Mucosa of gallbladder (tissue), 1 donor: ENCODE measurements around the gene SKIC8. TPM values are rescaled to one million over a fixed set of nuclear protein-coding genes. Genes with fewer than 3 reads are reported as not detected.

Source experiments
- DNase-seq: peaks from one replicate; pipeline ENCODE4 v3.0.0-alpha.2; 2020; ENCODE audit warnings: low spot score
- total RNA-seq: library from RNA; stranded (reverse); gene quantifications from one replicate; pipeline ENCODE4 v1.2.1, GENCODE V29; 2021
- donor health status: DM: no; HTN: no; CAD: no.

Gene SKIC8
- total RNA-seq, result 38.8 TPM

DNA sequence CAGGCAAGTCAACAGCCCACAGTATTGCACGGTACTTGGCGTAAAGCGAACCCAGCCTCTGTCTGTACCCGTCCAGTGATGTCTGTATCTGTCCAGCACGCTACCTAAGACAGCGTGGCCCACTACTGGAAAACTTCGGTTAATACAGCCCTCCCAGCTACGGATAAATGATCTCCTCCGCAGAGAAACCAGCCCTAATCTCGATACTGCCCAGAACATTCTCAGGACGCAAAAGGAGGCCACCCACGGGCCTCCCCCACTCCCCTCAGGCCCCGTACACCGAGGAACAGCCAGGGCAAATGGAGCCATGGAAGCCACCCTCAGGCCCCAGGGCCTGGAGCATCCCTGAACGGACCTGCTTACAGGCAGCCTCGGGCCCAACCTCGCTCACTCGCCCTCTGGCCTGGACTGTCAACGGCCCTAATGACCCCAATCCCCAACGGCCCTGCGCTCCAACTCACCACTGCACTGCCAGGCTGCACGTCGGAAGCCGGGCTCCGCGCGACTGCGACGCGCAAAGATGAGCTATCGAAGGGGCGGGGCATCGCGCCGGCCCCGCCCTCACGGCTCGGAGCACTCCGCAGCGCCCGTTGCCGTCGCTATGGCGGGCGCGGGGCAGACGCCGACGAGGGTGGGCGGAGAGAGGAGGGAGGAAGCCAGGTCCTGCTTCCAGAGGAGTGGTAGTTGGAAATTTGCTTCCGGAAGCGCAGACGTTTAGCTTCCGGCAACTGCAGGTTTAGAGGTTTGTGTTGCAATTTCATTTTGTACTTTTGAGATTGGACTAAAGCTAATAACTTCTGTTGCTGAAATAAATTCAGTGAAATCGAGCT, at the start of gene SKIC8:
SKIC8 (minus strand) TSS at position 509 of the 830 bp plus-strand sequence. CDS start 3,923 bp downstream, outside the sequence.
- DNase-seq, result peak; percentile 92

DNA sequence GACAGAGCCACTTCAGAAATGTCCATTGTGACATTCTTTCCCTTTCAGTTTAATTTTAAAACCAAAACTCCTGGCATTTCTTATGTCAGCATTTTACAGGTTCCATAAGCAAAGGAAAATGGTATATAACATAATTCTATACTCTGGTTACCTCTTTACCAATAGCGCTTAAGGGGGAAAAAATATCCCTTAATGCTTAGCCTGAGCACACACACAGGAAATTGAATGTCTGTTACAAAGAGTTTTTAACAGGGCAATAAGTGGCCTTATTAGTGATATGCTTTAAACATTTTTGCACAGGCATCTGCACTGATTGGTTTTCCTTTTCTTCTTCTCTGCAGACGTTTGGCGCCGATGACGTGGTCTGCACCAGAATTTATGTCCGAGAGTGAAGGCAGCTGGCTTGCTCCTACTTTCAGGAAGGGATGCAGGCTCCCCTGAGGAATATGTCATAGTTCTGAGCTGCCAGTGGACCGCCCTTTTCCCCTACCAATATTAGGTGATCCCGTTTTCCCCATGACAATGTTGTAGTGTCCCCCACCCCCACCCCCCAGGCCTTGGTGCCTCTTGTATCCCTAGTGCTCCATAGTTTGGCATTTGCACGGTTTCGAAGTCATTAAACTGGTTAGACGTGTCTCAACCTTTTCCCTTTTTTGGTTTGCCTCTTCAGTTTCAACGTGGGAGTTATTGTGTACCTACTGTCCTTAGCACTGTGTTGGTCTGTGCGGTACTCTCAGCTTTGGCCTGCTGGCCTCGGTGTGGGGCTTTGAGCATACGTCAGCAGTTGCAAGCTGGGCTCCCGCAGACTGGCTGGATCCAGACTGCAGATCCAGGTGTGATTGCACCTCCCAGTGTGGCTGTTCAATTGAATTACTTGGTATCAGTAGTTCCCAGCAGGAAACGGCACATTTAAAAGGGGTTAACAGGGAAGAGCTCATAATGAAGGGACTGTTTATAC, 48.5 kb upstream of the SKIC8 start:
- no peak for DNase-seq

DNA sequence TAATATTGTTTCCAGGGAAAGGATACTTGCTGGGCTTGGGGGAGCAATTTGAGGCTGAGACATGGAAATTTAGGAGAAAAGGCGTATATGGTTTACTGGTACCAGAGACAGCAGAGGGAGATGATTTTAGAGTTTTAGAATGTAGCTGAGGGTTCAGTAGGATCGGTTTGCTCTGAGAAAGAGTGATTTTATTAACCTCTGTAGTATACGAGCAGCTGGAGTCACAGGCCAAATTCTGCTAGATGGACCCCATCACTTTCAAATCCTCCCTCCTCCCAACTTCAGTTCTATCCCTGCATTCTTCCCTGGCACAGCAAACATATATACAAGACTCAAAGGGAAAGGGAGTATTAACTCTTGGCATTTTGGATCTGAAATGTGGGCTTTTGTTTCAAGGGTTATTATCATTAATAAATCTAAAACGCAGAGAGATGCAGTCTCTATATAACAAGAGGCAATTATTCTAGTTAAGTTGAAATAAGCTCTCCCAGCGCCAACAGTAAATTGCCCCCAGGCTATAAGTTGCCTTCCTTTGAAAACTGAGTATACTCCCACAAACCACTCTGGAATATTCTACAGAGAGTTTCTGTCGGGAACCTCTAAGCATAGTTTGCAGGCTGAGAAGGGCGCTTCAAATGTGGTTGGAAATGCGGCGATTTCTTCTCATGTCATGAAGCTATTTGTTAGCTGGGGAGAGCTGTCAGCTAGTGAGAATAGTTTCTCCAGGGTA, 46.2 kb upstream of the SKIC8 start:
- DNase-seq, result no peak

DNA sequence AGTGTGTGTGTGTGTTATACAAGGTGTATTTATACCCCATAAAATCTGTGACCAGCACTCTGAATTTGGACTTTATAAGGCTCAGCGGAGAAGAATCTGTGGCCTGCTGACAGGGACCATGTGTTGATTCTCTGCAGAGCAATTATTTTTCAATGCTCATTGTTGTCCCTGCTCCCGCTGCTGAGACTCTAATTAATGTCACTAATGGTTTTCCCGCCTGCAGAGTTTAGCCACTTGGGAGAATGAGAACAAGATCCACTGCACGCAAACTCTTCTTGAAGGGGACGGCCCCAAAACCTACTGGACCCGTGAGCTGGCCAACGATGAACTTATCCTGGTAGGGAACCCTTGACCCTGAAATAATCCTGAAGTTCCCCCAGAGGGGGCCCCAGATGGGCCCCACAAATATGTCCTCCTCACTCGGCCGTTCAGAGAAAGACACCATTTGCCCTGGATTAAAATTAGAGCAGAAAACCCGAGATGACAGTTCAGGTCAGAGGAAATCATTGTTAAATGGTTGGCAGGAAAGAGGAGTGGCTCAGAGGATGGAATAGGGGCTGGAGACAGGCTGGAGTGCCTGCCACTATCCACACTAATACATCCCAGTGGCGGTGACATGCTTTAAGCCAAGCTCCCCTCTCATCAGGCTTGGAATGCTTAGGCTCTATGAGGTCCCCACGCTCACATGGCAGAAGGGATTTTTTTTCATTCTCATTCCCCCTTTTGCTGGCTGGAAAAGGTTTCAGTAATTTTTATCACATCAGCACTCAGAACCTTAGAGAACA, 44.1 kb upstream of the SKIC8 start:
- no peak for DNase-seq

DNA sequence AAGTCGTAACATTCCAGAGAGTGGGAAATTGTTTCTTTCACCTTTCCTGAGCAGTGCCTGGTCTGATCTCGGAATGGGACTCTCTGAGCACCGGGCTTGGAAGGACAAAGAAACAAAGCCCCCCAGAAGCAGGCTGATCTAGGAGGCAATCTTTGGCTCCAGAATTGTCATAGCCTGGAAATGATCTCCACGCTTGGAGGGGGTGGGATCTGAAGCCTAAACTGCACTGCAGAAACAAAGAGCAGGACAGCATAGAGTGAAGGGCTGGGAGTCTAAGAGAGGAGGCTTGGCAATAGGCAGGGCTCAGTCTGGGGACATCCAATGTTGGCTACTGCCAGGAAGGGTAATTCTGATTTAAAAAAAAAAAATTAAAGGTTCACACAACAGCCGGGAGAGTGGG, 42.6 kb upstream of the SKIC8 start:
- DNase-seq, result no peak

DNA sequence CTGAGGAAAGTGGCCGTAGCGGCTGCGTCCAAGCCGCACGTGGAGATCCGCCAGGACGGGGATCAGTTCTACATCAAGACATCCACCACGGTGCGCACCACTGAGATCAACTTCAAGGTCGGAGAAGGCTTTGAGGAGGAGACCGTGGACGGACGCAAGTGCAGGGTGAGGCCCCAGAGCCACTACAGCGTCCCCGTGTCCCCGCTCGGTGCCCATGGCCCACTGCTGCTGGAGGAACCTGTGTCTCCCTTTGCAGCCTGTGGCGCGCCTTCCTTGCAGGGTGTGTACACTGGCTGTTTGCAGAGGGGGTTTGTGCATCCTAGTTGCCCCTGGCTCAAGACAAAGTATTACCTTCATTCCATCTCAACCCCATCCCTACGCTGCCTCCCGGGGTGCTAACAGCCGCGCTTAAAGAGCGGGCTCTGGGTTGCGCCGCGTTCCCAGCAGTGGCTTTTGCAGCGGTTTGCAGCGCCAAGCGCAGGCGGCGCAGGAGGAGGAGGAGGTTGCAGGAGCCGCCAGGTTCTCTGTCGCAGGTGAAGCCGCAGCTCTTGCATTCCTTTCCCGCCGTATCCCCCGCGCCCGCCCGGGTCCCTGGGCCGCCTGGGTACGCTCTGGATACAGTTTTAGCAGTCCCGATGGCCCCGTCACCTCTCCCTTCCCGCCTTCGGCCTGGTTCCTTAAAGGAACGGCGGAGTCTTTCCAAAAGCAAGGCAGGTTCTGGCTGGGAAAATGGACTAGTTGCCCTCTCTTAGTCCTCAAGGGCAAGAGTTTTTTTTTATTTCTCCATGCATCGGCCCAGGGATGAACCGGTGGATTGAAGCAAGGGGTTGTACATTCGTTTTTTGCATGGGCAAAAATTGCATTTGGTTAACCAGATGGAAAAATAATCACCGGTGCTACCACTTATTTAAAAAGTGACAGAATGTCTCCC, 41.9 kb upstream of the SKIC8 start:
- DNase-seq, result no peak

DNA sequence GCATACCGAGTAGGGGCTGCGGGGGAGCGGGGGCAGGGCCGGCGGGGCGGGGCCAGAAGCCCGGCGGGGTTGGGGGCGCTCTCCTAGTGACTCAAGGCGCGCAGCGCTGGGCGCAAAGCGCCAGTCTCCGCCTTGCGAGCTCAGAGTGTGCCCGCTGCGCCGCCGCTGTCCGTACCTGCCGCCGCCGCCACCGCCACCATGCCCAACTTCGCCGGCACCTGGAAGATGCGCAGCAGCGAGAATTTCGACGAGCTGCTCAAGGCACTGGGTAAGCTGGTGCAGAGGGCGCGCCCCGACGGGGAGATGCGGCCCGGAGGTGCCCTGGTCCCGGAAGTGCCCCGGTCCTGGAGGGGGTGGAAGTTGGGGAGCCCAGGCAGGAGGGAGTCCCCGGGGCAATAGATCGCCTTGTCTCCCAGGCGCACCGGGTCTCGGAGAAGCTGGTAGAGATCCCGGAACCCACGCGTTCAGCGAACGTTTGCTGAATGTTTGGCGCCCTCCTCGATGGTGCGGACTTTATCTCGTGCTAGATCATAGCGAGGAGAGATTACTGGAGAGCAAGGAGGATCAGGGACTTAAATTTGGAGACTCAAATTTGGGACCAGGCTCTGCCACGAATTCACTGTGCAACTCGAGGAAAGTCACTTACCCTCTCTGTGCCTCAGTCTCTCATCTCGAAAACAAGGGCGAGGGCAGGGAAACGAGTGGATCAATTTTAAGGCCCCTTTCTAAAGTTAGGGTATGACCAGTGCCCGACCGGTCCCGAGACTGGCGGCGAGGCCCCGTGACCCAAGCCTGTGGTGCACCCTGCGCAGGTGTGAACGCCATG, 41.0 kb upstream of the SKIC8 start, which contains the start of gene CRABP1:
CRABP1 (plus strand) TSS at position 123 of the 826 bp plus-strand sequence; CDS start at position 199, 76 bp downstream.
- no peak for DNase-seq

DNA sequence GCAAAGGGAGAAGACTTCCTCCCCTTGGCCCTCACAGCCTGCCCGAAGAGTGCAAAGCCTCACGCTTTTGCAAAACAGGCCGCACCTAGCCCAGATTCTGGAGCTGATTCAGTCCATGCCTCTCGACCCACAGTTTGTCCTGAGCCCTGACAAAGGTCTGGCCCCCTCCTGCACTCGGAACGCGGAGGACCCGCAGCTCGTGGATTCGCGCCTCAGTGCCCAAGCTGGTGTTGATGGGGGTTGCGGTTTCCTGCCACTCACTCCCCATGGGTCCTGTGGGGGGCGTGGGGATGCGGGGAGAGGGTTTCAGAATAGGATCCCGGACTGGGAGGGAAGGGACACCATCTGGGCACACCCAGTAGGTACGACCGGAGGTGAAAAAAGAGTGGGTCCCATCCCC, 40.1 kb upstream of the SKIC8 start:
- DNase-seq, result no peak

DNA sequence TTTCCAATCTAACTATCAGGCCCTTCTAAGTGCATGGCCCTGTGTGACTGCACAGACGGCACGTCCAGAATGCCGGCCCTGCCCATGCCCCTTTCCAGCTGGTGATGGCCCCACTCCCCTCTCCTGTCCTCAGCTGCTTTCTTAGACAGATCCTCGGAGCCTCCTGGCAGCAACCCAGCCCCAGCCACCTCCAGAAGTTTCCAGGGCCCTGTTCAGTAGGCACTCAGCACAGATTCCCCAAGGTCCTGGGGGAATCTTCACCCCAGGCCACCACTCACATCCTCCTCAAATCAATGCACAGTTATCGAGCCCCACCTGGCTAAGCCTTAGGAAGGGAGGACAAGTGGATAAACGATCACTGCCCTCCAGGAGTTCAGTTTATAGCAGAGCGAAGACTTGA, 39.4 kb upstream of the SKIC8 start:
- DNase-seq, result no peak

DNA sequence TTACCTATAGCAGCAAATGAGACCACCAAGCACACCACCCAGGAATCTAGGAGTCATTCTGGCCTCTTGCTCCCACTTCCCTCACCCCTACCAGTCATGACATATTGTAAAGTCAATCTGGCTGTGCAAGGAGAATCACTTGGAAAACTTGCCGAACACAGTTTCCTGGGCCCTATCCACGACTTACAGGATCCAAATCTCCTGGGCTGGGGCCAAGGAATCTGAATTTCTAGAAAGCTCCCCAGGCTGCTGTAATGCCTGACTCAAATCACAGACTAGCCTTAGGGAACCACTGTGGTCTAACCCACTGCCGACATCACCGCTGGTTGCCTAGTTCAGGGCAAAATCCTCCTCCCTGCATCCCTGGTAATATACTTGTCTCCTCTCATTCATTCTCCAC, 36.6 kb upstream of the SKIC8 start:
- no peak for DNase-seq

DNA sequence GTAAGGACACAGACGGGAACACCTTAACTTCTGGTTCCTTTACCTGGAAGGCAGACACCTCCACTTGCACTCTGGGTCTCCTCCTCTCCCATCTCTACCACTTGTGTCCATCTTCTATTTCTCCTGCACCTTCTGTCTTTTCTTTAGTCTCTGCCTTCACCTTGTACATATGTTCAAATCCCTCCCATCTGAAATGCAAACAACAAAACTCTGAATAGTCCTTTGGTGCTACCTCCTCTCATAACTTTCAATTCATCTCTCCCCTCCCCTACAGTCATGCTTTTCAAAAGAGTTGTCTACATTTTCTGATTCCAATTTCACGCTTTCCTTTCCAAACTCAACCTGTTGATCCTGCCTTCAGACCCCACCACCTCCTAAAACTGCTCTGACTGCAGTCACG, 35.4 kb upstream of the SKIC8 start:
- DNase-seq, result no peak

DNA sequence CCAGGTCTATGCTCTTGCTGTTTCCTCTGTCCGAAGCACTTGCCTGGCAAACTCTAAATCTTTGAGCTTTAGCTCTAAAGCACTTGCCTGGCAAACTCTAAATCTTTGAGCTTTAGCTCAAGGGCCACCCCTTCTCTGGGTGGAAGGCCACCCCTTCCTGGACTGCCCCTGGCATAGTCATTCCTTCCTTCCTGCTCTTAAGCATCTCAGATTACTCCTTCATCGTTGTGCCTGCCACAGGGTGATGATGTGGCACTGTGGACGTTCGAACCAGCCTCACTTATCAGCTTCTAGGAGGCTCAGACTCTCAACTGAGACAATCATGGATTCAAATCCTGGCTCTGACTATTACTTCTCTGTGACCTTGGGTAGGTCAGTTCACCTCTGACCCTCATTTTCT, 30.2 kb upstream of the SKIC8 start:
- DNase-seq, result no peak

DNA sequence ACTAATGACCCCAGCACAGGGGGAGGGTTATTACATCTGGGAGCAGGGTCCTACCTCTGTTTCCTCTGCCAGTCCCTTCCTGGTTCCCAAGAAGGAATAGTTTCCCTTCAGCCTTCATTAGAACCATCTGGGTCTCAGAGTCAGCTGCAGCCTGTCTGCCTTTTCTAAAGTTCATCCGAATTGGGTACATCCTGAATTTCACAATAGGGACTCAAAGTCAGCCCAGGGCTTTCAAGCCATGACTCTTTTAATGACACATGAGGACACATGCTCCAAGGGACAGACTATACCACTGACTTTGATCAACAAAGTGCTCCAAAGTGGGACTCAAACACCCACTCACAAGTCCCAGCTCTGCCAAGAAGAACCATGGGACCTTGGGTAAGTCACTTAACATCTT, 28.1 kb upstream of the SKIC8 start:
- DNase-seq, result no peak

DNA sequence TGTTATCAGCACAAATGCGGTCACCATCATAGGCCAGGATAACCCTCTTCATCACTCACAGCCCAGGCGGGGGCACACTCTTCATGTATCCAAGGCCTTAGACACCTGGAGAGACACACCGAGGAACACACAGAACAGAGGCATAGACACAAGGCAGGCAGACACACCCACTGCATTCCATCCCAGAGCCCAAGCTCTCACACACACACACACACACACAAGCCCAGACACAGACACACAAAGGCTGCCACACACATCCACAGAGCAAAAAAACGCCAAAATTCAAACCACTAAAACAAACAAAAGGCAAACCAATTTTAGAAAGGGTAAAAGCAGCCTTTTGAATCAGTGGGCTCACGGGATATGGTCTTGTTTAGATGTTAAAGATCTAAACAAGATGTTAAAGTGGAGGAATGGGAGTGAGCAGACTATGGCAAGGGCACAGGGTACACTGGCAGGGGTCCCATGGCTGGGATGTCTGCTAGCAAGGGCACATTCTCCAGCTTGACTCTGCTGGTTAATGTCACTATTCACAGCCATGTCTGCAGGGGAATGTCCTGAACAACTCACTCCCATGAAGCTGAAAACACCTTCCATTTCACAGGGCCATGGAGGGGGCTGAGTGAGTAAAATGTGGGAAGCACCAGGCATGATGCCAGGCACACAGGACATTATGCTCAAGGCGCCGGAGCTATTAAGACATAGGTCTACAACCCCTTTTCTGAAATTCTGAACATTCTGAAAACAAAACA, 25.9 kb upstream of the SKIC8 start:
- peak; percentile 42 for DNase-seq

DNA sequence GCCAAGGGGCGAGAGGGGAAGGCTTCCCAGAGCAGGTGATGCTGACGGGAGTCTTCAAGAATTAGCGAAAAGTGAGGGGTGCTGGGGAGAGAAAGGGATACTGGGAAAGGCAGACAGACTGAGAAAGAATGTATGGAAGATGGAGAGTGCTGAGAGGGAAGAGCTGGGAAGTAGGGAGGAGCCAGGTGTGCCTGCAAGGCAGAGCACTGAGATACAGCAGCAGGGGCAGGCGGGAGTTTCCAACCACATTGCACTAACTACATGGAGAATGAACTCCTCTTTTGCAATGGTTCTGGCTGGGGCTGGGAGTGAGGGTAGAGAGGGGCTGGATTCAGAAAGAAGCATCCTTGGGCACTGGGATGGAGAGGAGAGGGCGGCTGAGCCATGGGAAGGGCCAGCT, 24.7 kb upstream of the SKIC8 start:
- no peak for DNase-seq

DNA sequence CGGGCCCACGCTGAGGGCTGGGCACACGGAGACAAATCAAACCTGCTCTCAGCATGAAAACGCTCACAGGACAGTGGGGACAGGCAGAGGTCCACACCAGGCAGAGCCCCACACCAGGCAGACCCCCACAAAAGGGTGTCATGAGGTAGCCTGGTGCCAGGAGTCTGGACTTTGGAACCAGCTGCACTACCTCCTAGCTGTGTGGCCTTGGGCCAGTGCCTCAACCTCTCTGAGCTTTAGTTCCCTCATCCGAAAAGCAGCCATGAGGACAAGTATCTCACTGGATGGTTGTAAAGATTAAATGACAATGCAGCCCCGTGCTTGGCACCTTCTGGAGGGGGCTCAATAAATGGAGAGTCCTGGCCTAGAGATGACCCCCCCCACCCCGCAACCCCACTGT, 24.3 kb upstream of the SKIC8 start:
- DNase-seq, result no peak

DNA sequence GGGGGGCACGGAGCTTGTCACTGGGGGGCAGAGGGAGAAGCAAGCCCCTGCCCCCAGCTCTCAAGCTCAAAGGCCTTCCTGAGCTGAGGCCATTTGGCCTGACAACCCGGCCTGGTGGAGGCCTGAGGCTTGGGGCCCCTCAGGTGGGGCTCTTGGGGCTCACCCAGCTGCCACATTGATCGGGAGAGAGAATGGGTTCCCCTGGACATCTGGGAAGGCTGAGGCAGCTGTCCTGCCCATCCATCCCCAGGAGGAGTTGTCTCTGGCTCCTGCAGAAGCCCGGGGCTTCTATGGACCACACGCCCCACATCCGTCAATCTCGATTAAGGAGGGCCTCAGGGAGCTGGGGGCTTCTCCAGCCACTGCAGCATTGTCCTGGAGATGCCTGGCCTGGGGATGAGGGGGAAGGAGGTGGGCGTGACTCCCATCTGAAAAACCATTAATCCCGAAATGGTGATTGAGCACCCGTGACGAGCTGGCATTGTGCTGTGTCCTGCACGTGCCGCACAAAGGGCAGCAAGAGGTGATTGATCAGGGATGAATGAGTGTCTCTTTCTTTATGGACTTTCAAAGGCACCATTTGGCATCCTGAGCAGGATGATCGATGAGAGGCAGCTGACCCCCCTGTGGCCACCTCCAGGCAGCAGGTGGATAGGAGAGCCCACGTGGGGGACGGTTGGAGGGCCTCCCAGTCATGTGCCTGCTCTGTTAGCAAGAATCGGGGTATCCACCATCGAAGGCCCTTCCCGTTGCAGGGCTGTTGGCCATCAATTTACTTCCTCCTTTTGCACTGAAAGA, 23.5 kb upstream of the SKIC8 start:
- DNase-seq, result no peak

DNA sequence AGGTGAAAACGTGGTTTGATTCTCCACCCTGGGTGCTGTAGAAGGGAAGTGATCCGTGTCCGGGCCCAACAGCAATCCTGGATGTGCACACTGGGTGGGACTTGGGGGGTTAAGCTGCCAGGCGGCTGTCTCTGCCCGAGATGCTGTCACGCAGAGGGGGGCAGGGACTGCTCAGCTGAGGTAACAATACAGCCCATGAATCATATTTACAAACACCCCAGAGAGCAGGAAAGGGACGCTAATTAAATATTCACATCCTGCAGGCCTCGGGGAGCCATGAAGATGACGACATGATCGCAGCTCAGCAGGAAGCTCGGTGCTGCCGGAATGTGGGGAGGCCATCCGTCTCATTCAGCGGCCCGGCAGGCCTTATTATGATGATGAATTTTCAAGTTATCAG, 22.8 kb upstream of the SKIC8 start:
- no peak for DNase-seq
